Neural cell (in vitro differentiated cells): ENCODE measurements around the gene CD200R1L. TPM values are rescaled to one million over a fixed set of nuclear protein-coding genes. Genes with fewer than 3 reads are reported as not detected.

Source experiments
- H2AFZ ChIP-seq: fragments of 200-600, 300-800 bp; sonication (generic), shearing (Covaris generic); 2 replicates; pipeline ENCODE4 v1.6.0; 2014; ENCODE audit warnings: low read depth, mild to moderate bottlenecking, antibody characterized with exemption, low read length, moderate library complexity
- H3F3A ChIP-seq: fragments of 200-600 bp; shearing (Covaris generic); 2 replicates; pipeline ENCODE4 v1.6.1; 2016; ENCODE audit warnings: mild to moderate bottlenecking, moderate library complexity, mixed read lengths, antibody characterized with exemption, low read length; ENCODE audit not compliant: insufficient read depth, poor library complexity, severe bottlenecking
- H3K27ac ChIP-seq: fragments of 200-600, 300-800 bp; sonication (generic), shearing (Covaris generic); 2 replicates; pipeline ENCODE4 v1.5.1; 2014; ENCODE audit warnings: mild to moderate bottlenecking, low read length, moderate library complexity
- H3K27me3 ChIP-seq: fragments of 300-800, 200-600 bp; sonication (generic), shearing (Covaris generic); 2 replicates; pipeline ENCODE4 v1.6.0; 2014; ENCODE audit warnings: mild to moderate bottlenecking, low read depth, low read length, moderate library complexity; ENCODE audit not compliant: insufficient read depth
- H3K36me3 ChIP-seq: fragments of 300-800, 200-600 bp; sonication (generic), shearing (Covaris generic); 2 replicates; pipeline ENCODE4 v1.5.1; 2014; ENCODE audit warnings: mild to moderate bottlenecking, antibody characterized with exemption, low read length, moderate library complexity; ENCODE audit not compliant: insufficient read depth
- H3K4me2 ChIP-seq: fragments of 300-800, 200-600 bp; sonication (generic), shearing (Covaris generic); 2 replicates; pipeline ENCODE4 v1.6.0; 2014; ENCODE audit warnings: mild to moderate bottlenecking, low read length
- H3K4me3 ChIP-seq: fragments of 300-800, 200-600 bp; sonication (generic), shearing (Covaris generic); 2 replicates; pipeline ENCODE4 v1.5.1; 2014; ENCODE audit warnings: mild to moderate bottlenecking, low read length, moderate library complexity
- H3K79me2 ChIP-seq: fragments of 200-600 bp; shearing (Covaris generic); replicated peaks from 2 replicates; pipeline ENCODE4 v1.6.0; 2014; ENCODE audit warnings: mild to moderate bottlenecking, low read length, moderate library complexity; ENCODE audit not compliant: insufficient read depth
- H3K9ac ChIP-seq: fragments of 300-800, 200-600 bp; sonication (generic), shearing (Covaris generic); 2 replicates; pipeline ENCODE4 v1.6.1; 2016; ENCODE audit warnings: mild to moderate bottlenecking, low read length, mixed read lengths
- H3K9me2 ChIP-seq: fragments of 200-600 bp; shearing (Covaris generic); 2 replicates; pipeline ENCODE4 v1.6.1; 2016; ENCODE audit warnings: mild to moderate bottlenecking, low read length, mixed read lengths; ENCODE audit not compliant: insufficient read depth
- H3K9me3 ChIP-seq: fragments of 200-600, 300-800 bp; sonication (generic), shearing (Covaris generic); 2 replicates; pipeline ENCODE4 v1.6.1; 2016; ENCODE audit warnings: mild to moderate bottlenecking, mixed run types, low read length, moderate library complexity, mixed read lengths
- H4K20me1 ChIP-seq: fragments of 200-600 bp; shearing (Covaris generic); 2 replicates; pipeline ENCODE4 v1.6.1; 2016; ENCODE audit warnings: mild to moderate bottlenecking, mixed run types; ENCODE audit not compliant: insufficient read depth
- CTCF ChIP-seq: fragments of 450-650 bp; IDR thresholded peaks from 2 replicates; pipeline ENCODE4 v1.5.1; 2014; ENCODE audit warnings: antibody characterized with exemption, mild to moderate bottlenecking, moderate library complexity; ENCODE audit not compliant: poor library complexity, severe bottlenecking
- EP300 ChIP-seq: fragments of 450-650 bp; conservative IDR thresholded peaks from 2 replicates; pipeline ENCODE4 v1.6.1; 2014; ENCODE audit warnings: antibody characterized with exemption, mild to moderate bottlenecking, moderate library complexity; ENCODE audit not compliant: poor library complexity, severe bottlenecking
- EZH2 ChIP-seq: fragments of 200-600, 300-800 bp; shearing (Covaris generic), sonication (generic); IDR thresholded peaks from 2 replicates; pipeline ENCODE4 v1.6.1; 2014; ENCODE audit warnings: antibody characterized with exemption, low read length, borderline replicate concordance, mild to moderate bottlenecking; ENCODE audit not compliant: insufficient read depth, poor library complexity, severe bottlenecking
- MXI1 ChIP-seq: fragments of 450-650 bp; conservative IDR thresholded peaks from 2 replicates; pipeline ENCODE4 v1.6.1; 2014; ENCODE audit warnings: antibody characterized with exemption, mild to moderate bottlenecking; ENCODE audit not compliant: poor library complexity, severe bottlenecking
- POLR2AphosphoS5 ChIP-seq: IDR thresholded peaks from 2 replicates; pipeline ENCODE4 v1.6.1; 2012
- RAD21 ChIP-seq: fragments of 450-650 bp; conservative IDR thresholded peaks from 2 replicates; pipeline ENCODE4 v1.6.1; 2014; ENCODE audit warnings: antibody characterized with exemption, mild to moderate bottlenecking, moderate library complexity
- REST ChIP-seq: IDR thresholded peaks from 2 replicates; pipeline ENCODE4 v1.6.1; 2012; ENCODE audit warnings: borderline replicate concordance
- SMC3 ChIP-seq: fragments of 450-650 bp; conservative IDR thresholded peaks from 2 replicates; pipeline ENCODE4 v1.6.1; 2014; ENCODE audit warnings: antibody characterized with exemption, mild to moderate bottlenecking, moderate library complexity; ENCODE audit not compliant: poor library complexity
- TAF1 ChIP-seq: IDR thresholded peaks from 2 replicates; pipeline ENCODE4 v1.6.1; 2012; ENCODE audit warnings: low read depth
- polyA plus RNA-seq: library from polyadenylated mRNA; depleted of rRNA; stranded (reverse); fragments of >200 nt; gene quantifications from 2 replicates; pipeline ENCODE4 v1.2.3, GENCODE V29; 2014

The CD200R1L gene
- polyA plus RNA-seq, 1 donor from 2014 or later, result not detected

- Histone ChIP-seq H3K9me2 (no peaks in the 10 kb centered on the region), H2AFZ (no peak overlapping the region), H3K4me2 (no peak overlapping the region), H3K27ac (no peak overlapping the region), H3K4me3 (no peak overlapping the region), H3K9me3 (no peaks in the 10 kb centered on the region), H3K79me2 (no peaks in the 10 kb centered on the region), H3F3A (no peaks in the 10 kb centered on the region), H4K20me1 (no peaks in the 10 kb centered on the region), H3K36me3 (no peaks in the 10 kb centered on the region), H3K27me3 (no peaks in the 10 kb centered on the region), H3K9ac (no peak overlapping the region)
- no peak for TF ChIP-seq EZH2
These were observed 68.2 kb downstream of the CD200R1L start for GRCh38 chr3:112778353-112778948.

GRCh38 chr3:112777811-112778210 is 68.9 kb downstream of the CD200R1L start:
- Histone ChIP-seq H3K27ac (no peak overlapping the region), H3K4me2 (no peak overlapping the region), H3K79me2 (no peaks in the 10 kb centered on the region), H4K20me1 (no peaks in the 10 kb centered on the region), H3K9me3 (no peaks in the 10 kb centered on the region), H3K36me3 (no peaks in the 10 kb centered on the region), H3K9ac (no peak overlapping the region), H3K9me2 (no peaks in the 10 kb centered on the region), H3F3A (no peaks in the 10 kb centered on the region), H2AFZ (no peak overlapping the region), H3K4me3 (no peak overlapping the region), H3K27me3 (no peaks in the 10 kb centered on the region)
- no peak for TF ChIP-seq MXI1
- TF ChIP-seq EZH2, result no peak
- TF ChIP-seq SMC3, result no peak
- TF ChIP-seq CTCF, result no peak
- no peak for TF ChIP-seq RAD21
- TF ChIP-seq TAF1, result no peak
- TF ChIP-seq EP300, result no peak
- TF ChIP-seq POLR2AphosphoS5, result no peak
- TF ChIP-seq REST, result no peak
